HEK293 (cell line): ENCODE data around the gene USP3.

Experiments
- CTCF ChIP-seq: fragments of 450-650 bp; formaldehyde crosslinking; IDR thresholded peaks from 2 replicates; pipeline ENCODE4 v1.5.1; 2016; ENCODE audit warnings: missing biosample characterization, missing genetic modification characterization
- GLIS2 ChIP-seq: fragments of 450-650 bp; formaldehyde crosslinking; IDR thresholded peaks from 2 replicates; pipeline ENCODE4 v1.5.1; 2016; ENCODE audit warnings: missing biosample characterization, missing genetic modification characterization
- HOXD13 ChIP-seq: sonication (generic); formaldehyde crosslinking; IDR thresholded peaks from 2 replicates; pipeline ENCODE4 v1.8.0; 2022; ENCODE audit warnings: missing genetic modification reagents, borderline replicate concordance
- REST ChIP-seq: fragments of 450-650 bp; formaldehyde crosslinking; IDR thresholded peaks from 2 replicates; pipeline ENCODE4 v1.5.1; 2016; ENCODE audit warnings: missing biosample characterization, missing genetic modification characterization
- ZBTB11 ChIP-seq: fragments of 450-650 bp; formaldehyde crosslinking; conservative IDR thresholded peaks from 2 replicates; pipeline ENCODE4 v1.5.1; 2016; ENCODE audit warnings: low read depth, missing biosample characterization, missing genetic modification characterization
- ZBTB20 ChIP-seq: fragments of 450-650 bp; formaldehyde crosslinking; IDR thresholded peaks from 2 replicates; pipeline ENCODE4 v1.5.1; 2016; ENCODE audit warnings: missing biosample characterization, missing genetic modification characterization
- ZBTB26 ChIP-seq: fragments of 450-650 bp; formaldehyde crosslinking; optimal IDR thresholded peaks from 2 replicates; pipeline ENCODE3; 2016; ENCODE audit warnings: missing biosample characterization, mild to moderate bottlenecking, missing genetic modification characterization
- ZNF121 ChIP-seq: fragments of 450-650 bp; formaldehyde crosslinking; IDR thresholded peaks from 2 replicates; pipeline ENCODE4 v1.5.1; 2016; ENCODE audit warnings: missing biosample characterization, missing genetic modification characterization
- ZNF274 ChIP-seq, 2 experiments: fragments of 200-500 bp in 1 of 2; fragments of 450-650 bp in 1 of 2; sonication (Bioruptor generic) in 1 of 2; formaldehyde crosslinking in 1 of 2; IDR thresholded peaks; 2 replicates each; pipeline versions ENCODE4 v1.5.1 to v1.6.1; 2014 to 2016; ENCODE audit warnings: borderline replicate concordance in 1 of 2, inconsistent platforms in 1 of 2, low read length in 1 of 2, missing biosample characterization in 1 of 2, missing genetic modification characterization in 1 of 2
- ZNF473 ChIP-seq: fragments of 450-650 bp; formaldehyde crosslinking; IDR thresholded peaks from 2 replicates; pipeline ENCODE4 v1.5.1; 2017; ENCODE audit warnings: missing biosample characterization, missing genetic modification characterization
- ZNF639 ChIP-seq: fragments of 450-650 bp; formaldehyde crosslinking; IDR thresholded peaks from 2 replicates; pipeline ENCODE4 v1.5.1; 2016; ENCODE audit warnings: missing biosample characterization, missing genetic modification characterization

GRCh38 chr15:63615935-63616334 is 111.5 kb downstream of the USP3 start:
- TF ChIP-seq CTCF (no peak), HOXD13 (CRISPR knock-in tag) (no peak), ZNF639 (no peak), ZNF473 (tag by site-specific recombination) (no peak), ZBTB26 (tag by site-specific recombination) (no peak), ZNF121 (tag by site-specific recombination) (no peak), GLIS2 (tag by site-specific recombination) (no peak), ZBTB20 (no peak), REST (tag by site-specific recombination) (no peak), ZNF274 (IDR thresholded peaks at IDR 0.05; ENCODE audit: low read length) (no peak), ZNF274 (tag by site-specific recombination; IDR thresholded peaks at IDR 0.05; ENCODE audit: borderline replicate concordance) (no peak), ZBTB11 (tag by site-specific recombination) (no peak)
